Erythroblast (primary cell): ENCODE measurements around the gene PCCB.

Experiments used
- GATA1 ChIP-seq: IDR thresholded peaks from 2 replicates; pipeline ENCODE4 v1.6.1; 2011; ENCODE audit warnings: low read depth, mild to moderate bottlenecking, control low read depth, low read length, moderate library complexity
- POLR2A ChIP-seq: IDR thresholded peaks from 2 replicates; pipeline ENCODE4 v1.6.1; 2011; ENCODE audit warnings: mild to moderate bottlenecking, low read length

DNA sequence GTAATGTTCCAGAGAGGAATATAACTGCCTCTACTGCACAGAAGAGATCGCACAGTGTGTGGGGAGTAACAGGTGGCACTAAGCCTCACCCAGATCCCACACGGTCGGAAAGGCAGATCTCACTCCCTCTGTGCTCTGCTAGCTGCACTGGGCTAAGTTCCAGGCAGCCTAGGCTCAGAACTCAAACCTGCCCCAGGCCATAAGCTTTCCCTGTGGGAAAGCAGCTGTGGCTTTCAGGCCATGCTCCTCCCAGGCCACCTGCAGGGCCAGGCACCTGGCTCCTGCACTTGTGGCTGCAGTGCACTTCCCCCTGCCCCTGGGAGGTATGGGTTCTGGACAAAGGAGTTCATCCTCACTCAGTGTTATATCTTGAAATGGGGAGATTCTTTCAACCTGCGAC is 27.5 kb downstream of the PCCB start:
- no peak for TF ChIP-seq POLR2A
- TF ChIP-seq GATA1: no peak
